Stomach smooth muscle (tissue), 2 donors: ENCODE results near the gene EXD2.

Experiments
- H3K27ac ChIP-seq: one replicate; pipeline ENCODE4 v1.7.0; 2013; ENCODE audit warnings: mild to moderate bottlenecking, low read length, inconsistent platforms
- H3K27me3 ChIP-seq, 2 donors: one replicate each; pipeline ENCODE4 v1.7.0; 2013; ENCODE audit warnings: low read length in 2 of 2; ENCODE audit not compliant: insufficient read depth in 2 of 2, control insufficient read depth in 1 of 2
- H3K36me3 ChIP-seq, 2 donors: one replicate each; pipeline ENCODE4 v1.7.0; 2013; ENCODE audit warnings: low read length in 2 of 2; ENCODE audit not compliant: control insufficient read depth in 2 of 2, insufficient read depth in 2 of 2
- H3K4me1 ChIP-seq: one replicate; pipeline ENCODE4 v1.7.0; 2013; ENCODE audit warnings: low read length; ENCODE audit not compliant: control insufficient read depth, insufficient read depth
- H3K4me3 ChIP-seq, 2 donors: one replicate each; pipeline ENCODE4 v1.7.0; 2013; ENCODE audit warnings: low read length in 2 of 2
- H3K9ac ChIP-seq, 2 donors: one replicate each; pipeline ENCODE4 v1.7.0; 2013; ENCODE audit warnings: low read length in 2 of 2, mild to moderate bottlenecking in 1 of 2
- H3K9me3 ChIP-seq, 2 donors: one replicate each; pipeline ENCODE4 v1.7.0; 2013; ENCODE audit warnings: low read length in 2 of 2; ENCODE audit not compliant: control insufficient read depth in 2 of 2
- donor health status: healthy.
- donor health status: Pancreatic carcinoma.

EXD2 gene

DNA sequence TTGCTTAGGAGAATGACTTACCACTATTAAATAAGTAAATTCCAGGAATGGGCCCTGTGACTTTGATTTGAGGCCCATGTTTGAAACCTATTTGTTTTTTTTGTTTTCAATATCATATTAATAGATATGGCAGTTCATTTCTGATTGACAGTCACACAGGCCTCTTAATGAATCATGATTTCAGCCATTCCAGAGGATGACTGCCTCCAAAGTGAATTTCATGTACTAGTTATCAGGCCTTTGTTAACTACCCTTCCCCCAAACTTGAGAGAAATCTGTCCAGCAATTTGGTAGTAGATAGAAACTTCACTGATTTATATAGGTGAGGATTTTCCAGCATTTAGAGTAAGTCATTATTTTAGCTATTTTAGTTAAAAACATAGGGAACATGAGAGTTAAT, 42.8 kb downstream of the EXD2 start:
- no peaks in the 10 kb centered on the region for H3K27me3 ChIP-seq
- no peak overlapping the region for H3K4me3 ChIP-seq
- H3K36me3 ChIP-seq: peaks cover 51 to 61% of the 10 kb centered on the region in 2 donors
- H3K9ac ChIP-seq: no peak overlapping the region
- H3K4me1 ChIP-seq: no peaks in the 10 kb centered on the region
- no peak overlapping the region for H3K27ac ChIP-seq
- H3K9me3 ChIP-seq: no peaks in the 10 kb centered on the region

DNA sequence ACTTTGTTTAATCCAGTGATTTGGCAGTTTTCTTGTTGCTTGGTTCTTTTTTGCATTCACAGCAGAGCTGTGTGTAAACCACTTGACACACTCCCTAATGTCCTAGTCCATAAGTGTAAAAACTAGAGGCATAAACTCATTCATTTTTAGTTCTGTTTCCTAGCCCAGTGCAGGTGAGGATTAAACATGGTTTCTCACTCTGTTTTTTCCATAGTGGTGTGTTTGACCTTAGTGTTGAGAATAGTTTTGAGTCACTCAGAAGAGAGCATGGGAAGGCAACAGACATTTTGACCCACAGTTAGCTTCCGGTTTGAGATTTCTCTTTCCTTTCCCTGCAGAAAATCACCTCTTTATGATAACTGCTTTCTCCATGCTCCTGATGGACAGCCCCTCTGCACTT, 44.4 kb downstream of the EXD2 start:
- no peaks in the 10 kb centered on the region for H3K27me3 ChIP-seq
- no peak overlapping the region for H3K9ac ChIP-seq
- H3K9me3 ChIP-seq: no peaks in the 10 kb centered on the region
- H3K4me3 ChIP-seq: no peak overlapping the region
- H3K4me1 ChIP-seq: no peaks in the 10 kb centered on the region
- H3K27ac ChIP-seq: no peak overlapping the region
- peaks cover 51 to 64% of the 10 kb centered on the region in 2 donors for H3K36me3 ChIP-seq

DNA sequence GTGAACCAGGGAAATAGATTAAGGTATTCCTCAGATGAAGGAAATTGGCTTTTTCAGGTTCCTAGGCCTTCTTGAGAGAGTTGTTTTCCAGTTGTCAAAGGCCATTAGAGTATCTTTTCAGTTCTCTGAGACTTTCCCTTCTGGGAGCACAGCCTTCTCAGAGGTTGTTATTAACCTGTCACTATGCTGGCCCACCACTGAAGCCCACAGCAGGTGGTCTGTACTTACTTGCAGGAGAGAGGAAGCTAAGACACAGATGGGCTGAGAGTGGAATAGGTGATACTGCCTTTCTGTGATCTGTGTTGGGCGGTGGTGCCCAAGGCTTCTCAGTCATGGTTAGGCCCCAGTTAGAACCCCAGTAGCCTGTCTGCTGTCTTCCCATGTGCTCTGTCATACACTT, 45.8 kb downstream of the EXD2 start:
- Histone ChIP-seq H3K36me3 (peaks cover 52 to 62% of the 10 kb centered on the region in 2 donors), H3K4me1 (no peaks in the 10 kb centered on the region), H3K9ac (no peak overlapping the region), H3K27ac (no peak overlapping the region), H3K9me3 (no peaks in the 10 kb centered on the region), H3K4me3 (no peak overlapping the region), H3K27me3 (no peaks in the 10 kb centered on the region)

DNA sequence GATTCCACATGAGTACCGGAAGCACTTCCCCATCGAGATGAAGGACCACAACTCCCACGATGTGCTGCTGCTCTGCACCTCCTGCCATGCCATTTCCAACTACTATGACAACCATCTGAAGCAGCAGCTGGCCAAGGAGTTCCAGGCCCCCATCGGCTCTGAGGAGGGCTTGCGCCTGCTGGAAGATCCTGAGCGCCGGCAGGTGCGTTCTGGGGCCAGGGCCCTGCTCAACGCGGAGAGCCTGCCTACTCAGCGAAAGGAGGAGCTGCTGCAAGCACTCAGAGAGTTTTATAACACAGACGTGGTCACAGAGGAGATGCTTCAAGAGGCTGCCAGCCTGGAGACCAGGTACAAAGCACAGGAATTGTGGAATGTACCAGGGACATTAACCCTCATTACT, 46.3 kb downstream of the EXD2 start:
- Histone ChIP-seq H3K9ac (no peak overlapping the region), H3K4me1 (no peaks in the 10 kb centered on the region), H3K36me3 (peaks cover 48 to 58% of the 10 kb centered on the region in 2 donors), H3K9me3 (no peaks in the 10 kb centered on the region), H3K27me3 (no peaks in the 10 kb centered on the region), H3K27ac (no peak overlapping the region), H3K4me3 (no peak overlapping the region)

DNA sequence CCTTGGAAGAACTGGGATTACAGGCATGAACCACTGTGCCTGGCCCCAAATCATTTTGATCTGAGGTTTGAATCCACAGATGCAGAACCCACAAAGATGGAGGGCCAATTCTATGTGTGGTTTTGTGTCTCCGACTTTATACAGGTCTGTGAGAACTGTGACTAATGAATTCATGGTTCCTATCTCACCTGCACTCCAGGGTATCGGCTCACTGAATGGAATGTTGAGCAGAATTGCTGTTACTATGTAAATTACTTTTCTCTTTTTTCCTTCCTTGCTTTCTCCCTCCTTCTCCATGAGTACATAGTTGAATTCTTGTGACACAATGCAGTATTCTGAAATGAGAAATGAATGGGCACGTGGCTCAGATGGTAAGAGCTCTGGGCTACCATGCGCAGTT, 47.6 kb downstream of the EXD2 start:
- Histone ChIP-seq H3K27me3 (no peaks in the 10 kb centered on the region), H3K9ac (no peak overlapping the region), H3K4me1 (no peaks in the 10 kb centered on the region), H3K4me3 (no peak overlapping the region), H3K9me3 (no peaks in the 10 kb centered on the region), H3K36me3 (peaks cover 48 to 58% of the 10 kb centered on the region in 2 donors), H3K27ac (no peak overlapping the region)

DNA sequence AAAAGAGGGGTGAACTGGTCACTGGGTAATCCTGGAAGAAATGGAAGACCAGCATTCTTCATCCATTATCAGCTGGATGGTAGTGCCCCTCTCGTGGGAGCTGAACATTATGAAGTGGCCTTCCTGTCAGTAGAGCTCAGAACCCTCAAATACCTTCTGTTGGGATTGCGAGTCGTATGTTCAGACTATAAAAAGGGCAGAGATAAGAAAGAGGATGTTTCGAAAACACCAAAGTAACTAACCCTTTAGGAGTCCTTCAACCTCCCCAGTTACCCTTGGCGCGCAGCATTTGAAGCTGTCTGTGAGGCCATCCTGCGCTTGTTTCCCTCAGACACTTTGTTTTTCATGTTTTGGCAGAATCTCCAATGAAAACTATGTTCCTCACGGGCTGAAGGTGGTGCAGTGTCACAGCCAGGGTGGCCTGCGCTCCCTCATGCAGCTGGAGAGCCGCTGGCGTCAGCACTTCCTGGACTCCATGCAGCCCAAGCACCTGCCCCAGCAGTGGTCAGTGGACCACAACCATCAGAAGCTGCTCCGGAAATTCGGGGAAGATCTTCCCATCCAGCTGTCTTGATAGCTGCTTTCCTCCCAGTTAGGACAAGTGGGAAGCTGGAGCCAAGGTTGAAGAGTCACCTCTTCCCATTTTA, 49.4 kb downstream of the EXD2 start:
- H3K4me3 ChIP-seq: no peak overlapping the region
- no peak overlapping the region for H3K9ac ChIP-seq
- no peaks in the 10 kb centered on the region for H3K4me1 ChIP-seq
- H3K9me3 ChIP-seq: no peaks in the 10 kb centered on the region
- peaks cover 43 to 47% of the 10 kb centered on the region in 2 donors for H3K36me3 ChIP-seq
- no peak overlapping the region for H3K27ac ChIP-seq
- no peaks in the 10 kb centered on the region for H3K27me3 ChIP-seq

DNA sequence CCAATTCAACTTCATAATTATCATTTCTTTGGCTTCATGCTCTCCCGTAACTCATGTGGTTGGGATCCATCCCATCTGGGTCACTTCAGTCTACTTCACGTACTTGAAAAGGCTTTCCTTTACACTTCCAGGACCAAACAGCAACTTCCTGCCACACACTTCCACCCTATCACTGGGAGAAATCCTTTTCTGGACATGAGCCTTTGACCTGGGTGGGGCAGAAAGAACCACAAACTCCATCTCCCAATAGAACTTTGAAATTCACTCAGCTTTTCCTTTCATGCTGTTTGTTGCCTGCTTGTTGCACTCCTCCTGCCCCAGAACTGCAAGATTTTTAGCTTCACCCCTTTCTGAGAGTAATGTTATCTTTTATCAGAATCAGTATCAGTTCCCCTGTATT, 50.3 kb downstream of the EXD2 start:
- H3K36me3 ChIP-seq: peaks cover 36 to 39% of the 10 kb centered on the region in 2 donors
- H3K4me1 ChIP-seq: no peaks in the 10 kb centered on the region
- H3K9me3 ChIP-seq: no peaks in the 10 kb centered on the region
- no peak overlapping the region for H3K9ac ChIP-seq
- no peak overlapping the region for H3K27ac ChIP-seq
- no peaks in the 10 kb centered on the region for H3K27me3 ChIP-seq
- H3K4me3 ChIP-seq: no peak overlapping the region

DNA sequence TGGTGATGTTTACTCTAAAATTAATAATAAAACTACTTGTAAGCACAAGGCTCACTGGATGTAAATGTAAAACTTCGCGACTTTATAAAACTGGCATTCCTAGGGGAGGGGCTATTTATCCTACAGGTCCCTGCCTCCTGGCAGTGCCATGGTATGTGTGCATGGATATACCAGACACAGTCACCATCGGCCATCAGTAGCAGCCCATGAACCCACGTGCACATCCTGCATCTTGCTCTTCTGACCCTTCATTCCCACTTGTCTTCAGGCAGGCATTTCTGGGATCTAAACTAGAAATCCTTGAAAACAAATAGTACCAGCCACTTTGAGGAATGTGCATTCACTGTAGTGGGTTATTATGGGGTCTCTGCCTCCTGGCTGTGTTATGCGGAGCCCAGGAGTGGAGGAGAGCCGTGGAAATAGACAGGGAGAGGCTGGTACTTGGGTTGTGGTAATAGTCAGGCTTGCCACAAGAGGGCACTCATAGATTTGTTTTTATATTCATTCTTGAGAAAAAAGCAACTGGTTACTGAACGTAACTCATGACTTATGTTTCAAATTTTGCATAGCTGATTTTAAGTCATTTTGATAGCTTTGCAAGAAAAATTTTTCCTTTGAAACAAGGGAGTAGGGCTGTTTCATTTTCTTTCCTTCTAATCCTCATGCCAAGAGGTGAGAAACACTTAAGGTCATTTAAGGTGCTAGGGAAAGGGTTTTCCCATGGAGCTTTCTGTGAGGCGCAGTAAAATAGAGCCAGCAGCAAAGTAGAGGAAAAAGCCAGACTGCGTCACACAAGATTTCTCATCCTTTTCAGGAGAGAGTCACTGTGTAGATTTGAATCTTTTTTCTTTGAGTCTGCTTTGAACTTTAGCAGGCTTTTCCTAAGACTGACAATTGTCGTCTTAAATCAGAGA, 51.3 kb downstream of the EXD2 start:
- H3K4me3 ChIP-seq: no peak overlapping the region
- H3K9ac ChIP-seq: no peak overlapping the region
- no peaks in the 10 kb centered on the region for H3K27me3 ChIP-seq
- peaks cover 4% of the 10 kb centered on the region for H3K4me1 ChIP-seq
- H3K36me3 ChIP-seq: peaks cover 26 to 30% of the 10 kb centered on the region in 2 donors
- H3K9me3 ChIP-seq: no peaks in the 10 kb centered on the region
- H3K27ac ChIP-seq: no peak overlapping the region

DNA sequence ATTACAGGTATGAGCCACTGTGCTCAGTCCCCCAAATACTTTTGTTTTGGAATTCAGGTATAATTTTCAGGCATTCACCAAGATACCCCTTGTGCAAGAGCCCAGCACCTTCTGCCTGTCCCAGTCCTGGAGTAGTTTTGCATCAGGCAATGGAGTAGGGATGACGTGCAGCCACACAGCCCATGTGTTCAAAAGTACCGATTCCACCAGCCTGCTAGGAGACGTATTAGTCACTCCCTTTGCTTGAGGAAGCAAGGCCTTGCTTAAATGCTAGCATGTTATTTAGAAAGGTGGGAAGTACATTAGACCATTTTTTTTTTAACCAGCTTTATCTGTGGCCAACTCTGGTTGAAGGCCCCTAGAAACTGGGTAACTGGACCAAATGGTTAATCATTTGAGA, 53.6 kb downstream of the EXD2 start:
- Histone ChIP-seq H3K9me3 (no peaks in the 10 kb centered on the region), H3K27ac (no peak overlapping the region), H3K9ac (no peak overlapping the region), H3K4me3 (no peak overlapping the region), H3K4me1 (peaks cover 4% of the 10 kb centered on the region), H3K36me3 (peaks cover 12 to 16% of the 10 kb centered on the region in 2 donors), H3K27me3 (no peaks in the 10 kb centered on the region)

DNA sequence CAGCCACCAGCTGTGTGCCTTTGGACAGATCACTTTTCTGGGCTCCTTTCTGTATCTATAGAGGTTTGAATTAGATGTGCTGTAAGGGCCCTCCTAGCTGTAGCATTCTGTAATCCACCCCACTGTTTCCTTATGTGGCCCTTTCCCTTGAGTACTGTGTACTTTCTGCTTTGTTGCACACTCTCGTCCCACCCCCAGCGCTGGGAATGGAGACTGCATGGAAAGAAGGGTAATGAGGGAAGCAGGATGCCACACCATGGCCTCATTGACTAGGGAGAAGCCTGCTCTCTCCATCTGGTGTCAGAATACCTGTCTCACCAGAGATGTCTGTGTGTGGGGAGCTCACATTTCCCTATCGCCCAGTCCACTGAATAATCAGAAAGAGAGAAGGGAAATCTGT, 55.0 kb downstream of the EXD2 start:
- Histone ChIP-seq H3K4me3 (no peak overlapping the region), H3K9ac (no peak overlapping the region), H3K9me3 (no peaks in the 10 kb centered on the region), H3K36me3 (peaks cover 0 to 6% of the 10 kb centered on the region in 2 donors), H3K27me3 (no peaks in the 10 kb centered on the region), H3K4me1 (peaks cover 4% of the 10 kb centered on the region), H3K27ac (no peak overlapping the region)
